Nephron (organoid): ENCODE data around the gene ARHGAP18.

Experiments
- H3K27ac Mint-ChIP-seq, 3 experiments: 2 replicates each; pipeline ENCODE4 v1.8.0; 2020; ENCODE audit warnings: mixed read lengths in 3 of 3, mild to moderate bottlenecking in 2 of 3, moderate library complexity in 1 of 3
- H3K27me3 Mint-ChIP-seq: 2 replicates; pipeline ENCODE4 v1.8.0; 2021; ENCODE audit warnings: low read depth, mild to moderate bottlenecking, moderate library complexity, mixed read lengths
- H3K36me3 Mint-ChIP-seq: 2 replicates; pipeline ENCODE4 v1.8.0; 2020; ENCODE audit warnings: low read depth, mixed read lengths
- H3K4me1 Mint-ChIP-seq: 2 replicates; pipeline ENCODE4 v1.8.0; 2020; ENCODE audit warnings: mixed read lengths
- H3K4me3 Mint-ChIP-seq, 3 experiments: 2 replicates each; pipeline ENCODE4 v1.8.0; 2020; ENCODE audit warnings: mild to moderate bottlenecking in 3 of 3, mixed read lengths in 3 of 3, moderate library complexity in 2 of 3
- H3K9me3 Mint-ChIP-seq: 2 replicates; pipeline ENCODE4 v1.8.0; 2020; ENCODE audit warnings: mixed read lengths
- CTCF ChIP-seq, 3 experiments: fragments of 200-600 bp; sonication (generic); IDR thresholded peaks; one replicate each; pipeline ENCODE4 v1.5.0; 2021; ENCODE audit warnings: antibody characterized with exemption in 3 of 3; ENCODE audit not compliant: unreplicated experiment in 3 of 3

ARHGAP18 gene

DNA sequence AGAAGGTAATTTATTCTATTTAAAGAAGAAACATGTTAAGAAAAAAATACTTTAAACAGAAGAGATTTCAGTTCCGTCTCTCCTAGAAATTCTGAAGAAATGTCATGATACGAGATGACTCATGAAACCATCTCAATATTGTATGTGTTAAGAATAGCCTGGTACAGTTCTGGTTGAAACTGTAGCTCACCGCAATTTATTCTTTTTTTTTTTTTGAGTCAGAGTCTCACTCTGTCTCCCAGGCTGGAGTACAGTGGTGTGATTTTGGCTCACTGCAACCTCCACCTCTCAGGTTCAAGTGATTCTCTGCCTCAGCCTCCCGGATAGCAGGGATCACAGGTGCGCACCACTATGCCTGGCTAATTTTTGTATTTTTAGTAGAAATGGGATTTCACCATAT, 103.3 kb downstream of the ARHGAP18 start:
- no peaks in the 10 kb centered on the region for H3K9me3 Mint-ChIP-seq
- peaks cover 44% of the 10 kb centered on the region for H3K4me1 Mint-ChIP-seq
- H3K36me3 Mint-ChIP-seq, result peaks cover 10% of the 10 kb centered on the region
- H3K27ac Mint-ChIP-seq, result peak overlapping the region in 2 of 3 experiments; percentile 74 to 82
- no peaks in the 10 kb centered on the region for H3K27me3 Mint-ChIP-seq
- no peak overlapping the region for H3K4me3 Mint-ChIP-seq
- no peak for TF ChIP-seq CTCF (IDR thresholded peaks at IDR 0.05; ENCODE audit: unreplicated experiment in 3 of 3)

DNA sequence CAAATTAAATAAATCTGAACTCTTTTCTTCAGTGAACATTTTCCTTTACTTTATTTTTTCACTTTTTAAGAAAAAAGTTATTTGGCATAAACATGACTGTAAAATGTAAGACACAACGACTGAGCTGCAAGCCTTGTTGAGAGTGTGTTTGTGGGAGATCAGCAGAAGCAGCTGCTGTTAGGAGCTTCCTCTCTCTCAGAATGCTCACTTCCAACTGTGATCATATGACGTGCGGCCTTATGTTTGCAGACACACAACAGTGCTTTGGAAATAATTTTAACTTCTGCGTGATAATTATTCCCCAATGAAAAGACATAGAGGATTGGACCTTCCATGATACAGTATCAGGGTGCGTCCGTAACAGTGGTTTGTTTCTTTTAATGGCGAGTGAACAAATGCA, 104.0 kb downstream of the ARHGAP18 start:
- no peak for TF ChIP-seq CTCF (IDR thresholded peaks at IDR 0.05; ENCODE audit: unreplicated experiment in 3 of 3)
- H3K9me3 Mint-ChIP-seq, result no peaks in the 10 kb centered on the region
- H3K27me3 Mint-ChIP-seq, result no peaks in the 10 kb centered on the region
- peaks cover 43% of the 10 kb centered on the region for H3K4me1 Mint-ChIP-seq
- H3K4me3 Mint-ChIP-seq, result no peak overlapping the region
- peak overlapping the region; percentile 61 to 78 (median 74) for H3K27ac Mint-ChIP-seq
- peaks cover 10% of the 10 kb centered on the region for H3K36me3 Mint-ChIP-seq

GRCh38 chr6:129605095-129605494, 104.9 kb downstream of the ARHGAP18 start:
- H3K9me3 Mint-ChIP-seq, result no peaks in the 10 kb centered on the region
- peak overlapping the region in 1 of 3 experiments; percentile 19 for H3K27ac Mint-ChIP-seq
- peaks cover 40% of the 10 kb centered on the region for H3K4me1 Mint-ChIP-seq
- peaks cover 8% of the 10 kb centered on the region for H3K36me3 Mint-ChIP-seq
- no peak for TF ChIP-seq CTCF (IDR thresholded peaks at IDR 0.05; ENCODE audit: unreplicated experiment in 3 of 3)
- H3K4me3 Mint-ChIP-seq, result no peak overlapping the region
- H3K27me3 Mint-ChIP-seq, result no peaks in the 10 kb centered on the region

GRCh38 chr6:129604321-129604720, 105.7 kb downstream of the ARHGAP18 start:
- H3K4me1 Mint-ChIP-seq, result peaks cover 32% of the 10 kb centered on the region
- no peak overlapping the region for H3K4me3 Mint-ChIP-seq
- peaks cover under 1% of the 10 kb centered on the region for H3K36me3 Mint-ChIP-seq
- TF ChIP-seq CTCF (IDR thresholded peaks at IDR 0.05; ENCODE audit: unreplicated experiment in 3 of 3), result no peak
- H3K27ac Mint-ChIP-seq, result peak overlapping the region; percentile 43 to 88 (median 81)
- H3K27me3 Mint-ChIP-seq, result no peaks in the 10 kb centered on the region
- H3K9me3 Mint-ChIP-seq, result no peaks in the 10 kb centered on the region

- peak overlapping the region in 1 of 3 experiments; percentile 5 for H3K27ac Mint-ChIP-seq
- no peaks in the 10 kb centered on the region for H3K27me3 Mint-ChIP-seq
- no peaks in the 10 kb centered on the region for H3K36me3 Mint-ChIP-seq
- H3K4me3 Mint-ChIP-seq, result no peak overlapping the region
- H3K9me3 Mint-ChIP-seq, result no peaks in the 10 kb centered on the region
- TF ChIP-seq CTCF (IDR thresholded peaks at IDR 0.05; ENCODE audit: unreplicated experiment in 3 of 3), result no peak
- peaks cover 26% of the 10 kb centered on the region for H3K4me1 Mint-ChIP-seq
Observed at GRCh38 chr6:129603741-129604140, 106.2 kb downstream of the ARHGAP18 start.

GRCh38 chr6:129601323-129601722, 108.7 kb downstream of the ARHGAP18 start:
- H3K27ac Mint-ChIP-seq, result no peak overlapping the region
- H3K27me3 Mint-ChIP-seq, result no peaks in the 10 kb centered on the region
- TF ChIP-seq CTCF (IDR thresholded peaks at IDR 0.05; ENCODE audit: unreplicated experiment in 3 of 3), result no peak
- H3K9me3 Mint-ChIP-seq, result no peaks in the 10 kb centered on the region
- H3K4me1 Mint-ChIP-seq, result peaks cover 10% of the 10 kb centered on the region
- H3K4me3 Mint-ChIP-seq, result no peak overlapping the region
- no peaks in the 10 kb centered on the region for H3K36me3 Mint-ChIP-seq
